Endothelial cell (in vitro differentiated cells): ENCODE measurements around the gene B3GNT3. TPM values are rescaled to one million over a fixed set of nuclear protein-coding genes. Genes with fewer than 3 reads are reported as not detected.

Experiments used
- DNase-seq: peaks from one replicate; pipeline ENCODE4 v3.0.0; 2021; ENCODE audit warnings: low spot score
- H3K27ac Mint-ChIP-seq: one replicate; pipeline ENCODE4 v1.8.0; 2021; ENCODE audit warnings: mixed read lengths, inconsistent platforms; ENCODE audit not compliant: unreplicated experiment
- H3K27me3 Mint-ChIP-seq: one replicate; pipeline ENCODE4 v1.8.0; 2021; ENCODE audit warnings: mild to moderate bottlenecking, moderate library complexity, mixed read lengths, inconsistent platforms; ENCODE audit not compliant: unreplicated experiment
- H3K36me3 Mint-ChIP-seq: one replicate; pipeline ENCODE4 v1.8.0; 2021; ENCODE audit warnings: mild to moderate bottlenecking, low read depth, mixed read lengths, inconsistent platforms; ENCODE audit not compliant: unreplicated experiment
- H3K4me1 Mint-ChIP-seq: one replicate; pipeline ENCODE4 v1.8.0; 2021; ENCODE audit warnings: mild to moderate bottlenecking, mixed read lengths, inconsistent platforms; ENCODE audit not compliant: unreplicated experiment
- H3K4me3 Mint-ChIP-seq: one replicate; pipeline ENCODE4 v1.8.0; 2021; ENCODE audit warnings: mild to moderate bottlenecking, mixed read lengths, inconsistent platforms; ENCODE audit not compliant: unreplicated experiment
- H3K9me3 Mint-ChIP-seq: one replicate; pipeline ENCODE4 v1.8.0; 2021; ENCODE audit warnings: mixed read lengths, inconsistent platforms; ENCODE audit not compliant: unreplicated experiment
- CTCF ChIP-seq: fragments of 200-600 bp; sonication (generic); IDR thresholded peaks from one replicate; pipeline ENCODE4 v1.5.0; 2021; ENCODE audit warnings: antibody characterized with exemption; ENCODE audit not compliant: unreplicated experiment
- total RNA-seq: library from RNA; stranded (reverse); fragmentation: NEBNext Ultra II Directional; extraction: Animal tissue kit (Norgen Biotek cat#: 25700); gene quantifications from one replicate; pipeline ENCODE4 v1.2.1, GENCODE V29; 2021; ENCODE audit not compliant: unreplicated experiment

The B3GNT3 gene
- total RNA-seq, 1 donor from 2014 or later, result 0.77 TPM

GRCh38 chr19:17803264-17803896 lies 8.4 kb downstream of the B3GNT3 start:
- Mint-ChIP-seq H3K4me3 (no peak overlapping the region), H3K9me3 (no peaks in the 10 kb centered on the region), H3K27ac (no peak overlapping the region), H3K36me3 (no peaks in the 10 kb centered on the region), H3K27me3 (peaks cover 4% of the 10 kb centered on the region), H3K4me1 (no peaks in the 10 kb centered on the region)
- no peak for DNase-seq
- no peak for TF ChIP-seq CTCF

DNA sequence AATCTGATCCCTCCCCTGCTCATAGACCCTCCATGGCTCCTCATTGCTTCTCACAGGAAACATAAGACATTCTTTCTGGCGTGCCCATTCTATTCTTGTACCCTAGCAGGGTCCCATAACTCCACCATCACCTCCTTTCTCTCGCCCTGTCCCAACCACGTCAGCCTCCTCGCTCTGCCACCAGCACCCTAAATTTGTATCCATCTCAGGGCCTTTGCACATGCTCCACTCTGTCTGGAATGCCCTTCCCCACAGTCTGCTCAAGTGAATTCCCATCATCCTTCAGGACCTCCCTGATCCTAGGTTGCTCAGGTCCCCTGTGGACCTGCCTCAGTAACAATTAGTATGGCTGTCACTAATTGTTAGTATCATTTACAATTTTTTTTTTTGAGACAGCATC lies 10.5 kb downstream of the B3GNT3 start:
- DNase-seq, result no peak
- no peak overlapping the region for H3K27ac Mint-ChIP-seq

GRCh38 chr19:17806945-17807344 lies 12.0 kb downstream of the B3GNT3 start:
- Mint-ChIP-seq H3K36me3 (no peaks in the 10 kb centered on the region), H3K27ac (no peak overlapping the region), H3K9me3 (no peaks in the 10 kb centered on the region), H3K4me1 (no peaks in the 10 kb centered on the region), H3K27me3 (peaks cover 6% of the 10 kb centered on the region), H3K4me3 (no peak overlapping the region)
- TF ChIP-seq CTCF, result no peak
- DNase-seq, result no peak

More for the DNA sequence above, 10.5 kb downstream of the B3GNT3 start:
- peaks cover 8% of the 10 kb centered on the region for H3K27me3 Mint-ChIP-seq
- H3K4me1 Mint-ChIP-seq, result no peaks in the 10 kb centered on the region
- H3K9me3 Mint-ChIP-seq, result no peaks in the 10 kb centered on the region
- no peaks in the 10 kb centered on the region for H3K36me3 Mint-ChIP-seq
- TF ChIP-seq CTCF, result no peak
- peak overlapping the region; percentile 3 for H3K4me3 Mint-ChIP-seq

- H3K27ac Mint-ChIP-seq, result no peak overlapping the region
- H3K36me3 Mint-ChIP-seq, result no peaks in the 10 kb centered on the region
- no peak overlapping the region for H3K4me3 Mint-ChIP-seq
- H3K27me3 Mint-ChIP-seq, result peaks cover 4% of the 10 kb centered on the region
- H3K4me1 Mint-ChIP-seq, result no peaks in the 10 kb centered on the region
- DNase-seq, result no peak
- no peaks in the 10 kb centered on the region for H3K9me3 Mint-ChIP-seq
- no peak for TF ChIP-seq CTCF
Observed at GRCh38 chr19:17807731-17808316, 12.9 kb downstream of the B3GNT3 start.

GRCh38 chr19:17811103-17811502 lies 16.2 kb downstream of the B3GNT3 start:
- H3K27ac Mint-ChIP-seq, result no peak overlapping the region
- H3K4me1 Mint-ChIP-seq, result no peaks in the 10 kb centered on the region
- no peak overlapping the region for H3K4me3 Mint-ChIP-seq
- TF ChIP-seq CTCF, result no peak
- no peaks in the 10 kb centered on the region for H3K36me3 Mint-ChIP-seq
- H3K27me3 Mint-ChIP-seq, result peaks cover 6% of the 10 kb centered on the region
- DNase-seq, result no peak
- H3K9me3 Mint-ChIP-seq, result no peaks in the 10 kb centered on the region
